HUDEP-2 (cell line): ENCODE measurements around the gene EML5.

Experiments used
- DNase-seq, 76 experiments: peaks; one replicate each; lab custom pipeline; 2025; ENCODE audit not compliant: unreplicated experiment in 76 of 76; lab: John Stamatoyannopoulos, UW

The EML5 gene

GRCh38 chr14:88733121-88733520 is 59.6 kb downstream of the EML5 start:
- DNase-seq, result no peak

- no peak for DNase-seq
These were observed 63.6 kb downstream of the EML5 start for GRCh38 chr14:88729159-88729558.

DNA sequence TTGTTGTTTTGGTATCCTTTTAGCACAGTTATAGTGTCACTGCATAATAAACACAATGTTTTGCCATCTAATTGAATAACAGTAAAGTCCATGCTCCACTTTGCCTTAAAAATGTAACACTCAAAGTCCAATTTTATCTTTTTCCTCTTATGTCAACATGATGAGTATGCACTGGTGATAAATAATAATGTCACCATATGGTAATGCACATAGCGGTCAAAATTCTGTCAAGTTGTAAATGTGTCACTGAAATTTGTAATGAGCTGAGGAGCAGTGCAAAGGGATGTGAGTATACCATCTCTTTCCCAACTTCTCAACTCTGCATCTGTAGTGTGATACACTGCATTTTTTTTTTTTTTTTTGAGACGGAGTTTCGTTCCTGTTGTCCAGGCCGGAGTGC is 65.7 kb downstream of the EML5 start:
- DNase-seq, result no peak

DNA sequence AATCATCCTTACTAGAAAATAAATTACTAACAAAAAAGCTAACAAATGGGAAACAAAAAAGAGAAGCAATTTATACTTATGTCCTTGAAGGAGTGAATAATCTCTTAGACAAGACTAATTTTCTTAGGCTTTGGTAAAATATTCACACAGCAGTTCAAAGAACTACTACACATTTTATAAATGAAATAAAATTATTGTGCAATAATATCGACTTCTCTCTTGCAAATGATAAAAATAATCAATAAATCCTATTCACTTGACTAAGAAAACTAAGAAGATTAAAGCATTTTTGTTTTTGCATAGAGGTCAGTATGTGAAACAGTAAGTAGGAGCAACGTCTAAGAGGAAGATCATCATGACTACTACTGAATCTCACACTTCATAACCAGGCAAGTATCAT is 82.0 kb downstream of the EML5 start:
- no peak for DNase-seq

- no peak for DNase-seq
These were observed 85.7 kb downstream of the EML5 start for GRCh38 chr14:88707088-88707487.

- DNase-seq, result no peak
These were observed 86.3 kb downstream of the EML5 start for GRCh38 chr14:88706425-88706824.

DNA sequence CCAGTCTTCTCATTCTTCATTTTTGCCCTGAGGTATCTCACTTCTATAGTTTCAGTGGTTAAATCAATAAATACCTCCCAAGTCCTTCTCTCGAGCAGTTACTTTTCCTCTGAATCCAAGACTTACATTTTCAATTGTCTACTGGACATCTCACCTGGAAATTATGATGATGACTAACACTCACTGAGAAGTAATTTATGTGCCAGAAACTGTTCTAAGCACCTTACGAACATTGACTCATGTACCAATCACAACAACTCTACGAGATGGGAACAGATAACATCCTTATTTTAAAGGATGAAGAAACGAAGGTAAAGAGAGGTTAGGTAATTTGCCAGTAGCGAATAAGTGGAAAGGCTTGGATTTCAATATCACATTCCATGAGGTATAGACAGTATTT is 94.1 kb downstream of the EML5 start:
- DNase-seq, result no peak

- DNase-seq, result no peak
These were observed 96.9 kb downstream of the EML5 start for GRCh38 chr14:88695870-88696269.

DNA sequence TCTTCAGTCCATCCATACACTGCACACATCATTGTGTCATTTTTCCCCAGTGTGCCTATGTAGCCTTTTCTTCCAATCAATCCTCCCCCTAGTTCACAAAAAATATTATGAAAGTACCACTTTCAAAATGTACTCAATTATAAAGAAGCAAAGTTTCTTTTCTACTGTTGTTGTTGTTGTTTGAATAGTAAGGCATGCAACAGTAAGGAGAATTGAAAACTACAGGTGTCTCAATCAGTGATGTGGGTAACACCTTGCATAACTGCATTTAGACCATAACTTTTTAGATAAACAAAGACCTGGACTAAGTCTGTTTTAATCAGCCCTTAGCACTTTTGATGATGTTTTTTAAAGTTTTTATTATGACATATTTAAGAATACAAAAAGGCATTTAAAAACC is 104.4 kb downstream of the EML5 start:
- DNase-seq, result no peak

GRCh38 chr14:88683119-88683518 is 109.6 kb downstream of the EML5 start:
- no peak for DNase-seq

GRCh38 chr14:88682495-88683114 is 110.1 kb downstream of the EML5 start:
- no peak for DNase-seq

DNA sequence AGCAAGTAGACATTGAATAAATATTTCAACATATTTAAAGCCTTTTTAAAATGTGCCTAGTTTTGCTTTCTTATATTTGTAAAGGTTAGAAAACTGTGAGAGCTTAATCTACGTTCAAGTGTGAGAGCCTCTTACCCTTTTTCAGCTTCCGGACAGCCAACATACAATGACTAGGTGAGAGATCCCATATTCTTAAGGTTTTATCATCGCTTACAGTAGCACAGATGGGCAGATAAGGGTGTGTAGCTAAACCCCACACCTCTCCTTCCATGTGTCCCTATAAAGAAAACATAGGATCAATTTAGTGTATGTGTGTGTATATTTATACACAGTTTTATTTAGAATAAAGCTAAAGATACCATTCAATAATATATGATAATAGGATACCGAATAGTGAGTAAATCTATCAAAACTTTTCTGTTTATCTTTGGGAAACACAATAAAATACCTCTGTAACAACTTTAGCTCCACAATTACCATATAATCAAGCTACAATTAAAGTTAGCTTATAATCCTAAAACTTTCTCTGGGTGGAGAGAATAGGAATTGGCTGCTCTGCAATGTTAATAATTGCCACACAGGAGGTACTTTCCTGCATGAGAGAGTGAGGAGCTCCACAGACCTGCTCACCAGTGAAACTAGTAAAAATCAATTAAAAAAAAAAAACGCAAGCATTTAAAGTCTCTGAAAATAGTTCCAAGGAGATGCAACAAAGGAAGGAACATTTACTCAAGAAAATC is 110.8 kb downstream of the EML5 start:
- DNase-seq, result no peak

GRCh38 chr14:88669346-88669745 is 123.4 kb downstream of the EML5 start:
- no peak for DNase-seq

GRCh38 chr14:88668448-88669116 is 124.2 kb downstream of the EML5 start:
- no peak for DNase-seq

DNA sequence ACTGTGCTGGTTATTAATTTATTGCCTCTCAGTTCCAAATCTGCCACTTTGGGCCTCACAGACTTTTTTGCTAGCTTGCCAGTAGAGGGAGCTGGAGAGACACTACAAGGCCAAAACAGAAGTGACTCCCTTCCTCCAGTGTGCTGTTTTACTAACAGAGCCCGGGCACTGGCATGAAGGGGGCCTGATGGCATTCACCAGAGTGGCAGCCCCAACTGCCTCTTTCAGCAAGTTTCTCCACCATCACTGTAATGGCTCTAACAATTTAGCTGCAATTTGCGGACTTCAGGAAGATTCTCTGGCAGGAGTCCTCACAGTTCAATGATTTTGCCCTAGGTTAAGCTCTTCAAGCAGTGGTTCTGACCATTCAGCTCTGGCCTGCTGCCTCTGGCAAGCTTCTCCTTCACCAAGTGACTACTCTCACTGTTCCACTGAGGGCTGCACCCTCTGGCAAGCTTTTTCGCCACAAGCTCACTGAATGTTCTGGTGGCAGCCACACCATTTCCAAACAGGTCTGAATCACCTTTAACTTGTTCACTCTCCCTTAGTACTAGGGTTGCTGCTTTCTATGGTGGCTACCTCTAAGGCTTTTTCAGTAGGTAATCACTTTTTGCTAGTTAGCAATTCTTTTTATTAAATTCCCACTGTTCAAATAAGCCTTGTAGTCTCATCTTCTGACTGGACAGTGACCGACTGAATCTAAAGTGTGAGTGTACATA is 125.0 kb downstream of the EML5 start:
- DNase-seq, result peak in 49 of 76 experiments; percentile 1 to 66 (median 25)

DNA sequence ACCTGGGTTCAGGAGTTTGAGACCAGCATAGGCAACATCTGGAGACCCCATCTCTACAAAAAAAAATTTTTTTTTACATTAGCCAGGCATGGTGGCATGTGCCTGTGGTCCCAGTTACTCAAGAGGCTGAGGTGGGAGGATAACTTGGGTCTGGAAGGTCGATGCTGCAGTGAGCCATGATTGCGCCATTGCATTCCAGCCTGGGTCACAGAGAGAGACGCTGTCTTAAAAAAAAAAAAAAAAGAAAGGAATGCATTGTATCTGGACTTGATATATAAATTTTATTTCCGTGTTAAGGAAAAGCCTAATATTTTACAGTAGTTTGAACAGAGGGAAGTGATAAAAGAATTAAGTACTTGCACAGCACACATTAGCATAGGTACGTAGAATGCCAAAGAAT is 132.7 kb downstream of the EML5 start:
- DNase-seq, result no peak

DNA sequence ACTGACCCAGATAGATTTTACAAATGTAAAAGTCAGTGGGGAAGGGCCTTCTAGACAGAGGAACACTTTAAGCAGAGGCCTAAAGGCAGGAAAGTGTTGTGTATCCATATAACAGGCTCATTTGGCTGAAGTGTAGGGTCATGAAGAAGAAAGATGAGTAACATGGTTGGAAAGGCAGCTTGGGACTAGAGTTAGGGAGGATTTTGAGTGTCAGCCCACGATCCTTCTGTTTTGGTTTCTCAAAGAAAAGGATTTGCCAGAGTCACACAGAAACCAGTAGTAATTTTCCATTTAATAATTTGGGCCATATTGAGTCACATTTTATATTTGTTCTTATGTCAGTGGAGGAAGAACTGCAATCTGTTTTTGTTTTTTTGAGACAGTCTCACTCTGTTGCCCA is 153.5 kb downstream of the EML5 start:
- no peak for DNase-seq

DNA sequence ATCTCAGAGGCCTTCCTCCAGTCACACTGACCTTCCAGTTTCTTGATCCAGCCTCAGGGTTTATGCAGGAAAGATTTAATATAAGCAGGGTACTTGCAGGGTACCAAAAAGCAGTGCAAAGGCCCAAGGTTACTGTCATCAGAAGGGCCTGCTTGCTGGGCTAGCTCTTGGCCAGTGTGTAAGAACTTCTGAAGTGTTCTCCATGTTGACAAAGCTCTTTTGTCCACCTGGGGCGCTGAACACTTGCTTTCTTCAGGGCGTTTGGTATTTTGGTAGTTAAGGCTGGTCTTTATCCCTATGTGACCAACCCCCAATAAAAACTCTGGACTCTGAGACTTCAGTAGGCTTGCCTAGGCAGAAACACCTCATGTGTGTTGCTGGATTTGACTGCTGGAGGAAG is 160.2 kb downstream of the EML5 start:
- DNase-seq, result no peak

DNA sequence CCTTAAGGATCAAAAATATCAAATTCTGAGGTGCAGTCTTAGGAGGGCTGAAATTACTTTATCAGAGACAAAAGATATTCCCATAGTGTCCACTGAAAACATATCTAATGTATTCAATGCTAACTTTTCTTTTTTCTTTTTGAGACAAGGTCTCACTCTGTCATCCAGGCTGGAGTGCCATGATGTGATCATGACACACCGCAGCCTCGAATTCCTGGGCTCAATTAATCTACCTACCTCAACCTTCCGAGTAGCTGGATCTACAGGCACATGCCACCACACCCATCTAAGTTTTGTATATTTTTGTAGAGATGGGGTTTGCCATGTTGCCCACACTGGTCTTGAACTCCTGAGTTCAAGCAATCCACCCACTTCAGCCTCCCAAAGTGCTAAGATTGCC is 161.7 kb downstream of the EML5 start:
- no peak for DNase-seq

DNA sequence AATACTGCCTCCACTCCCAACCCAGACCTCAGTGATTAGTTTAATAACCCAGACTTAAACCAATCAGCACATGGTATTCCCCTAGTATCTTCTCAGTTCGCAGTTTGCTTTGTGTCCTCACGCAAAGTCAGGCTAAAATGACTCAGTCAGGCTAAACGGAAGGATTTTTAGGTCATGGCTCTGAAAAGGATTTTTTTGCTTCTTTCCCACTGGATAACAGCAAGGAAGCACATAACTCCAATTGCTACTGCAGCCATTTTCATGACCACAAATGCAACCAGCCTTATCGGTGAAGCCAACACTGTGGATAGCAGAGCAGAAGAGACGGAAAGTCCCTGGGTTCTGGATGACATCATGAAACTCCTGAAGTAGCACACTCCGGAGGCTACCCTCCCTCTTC is 162.2 kb downstream of the EML5 start:
- DNase-seq, result no peak

GRCh38 chr14:88628462-88628861 is 164.3 kb downstream of the EML5 start:
- DNase-seq, result no peak
